HL-60 (cell line): Measurements from ENCODE around the gene RASSF7.

Experiments
- DNase-seq, 2 experiments: peaks; one replicate each; pipeline ENCODE4 v3.0.0-alpha.2; 2010 to 2020; ENCODE audit warnings: low read depth in 1 of 2, low spot score in 1 of 2
- H3K27ac ChIP-seq: fragments of 250-450 bp; sonication (Bioruptor Pico); replicated peaks from 2 replicates; pipeline ENCODE4 v1.5.1; 2020; ENCODE audit warnings: mild to moderate bottlenecking, moderate library complexity
- H3K27me3 ChIP-seq: fragments of 250-450 bp; sonication (Bioruptor Pico); 2 replicates; pipeline ENCODE4 v1.5.1; 2021; ENCODE audit warnings: mild to moderate bottlenecking, moderate library complexity; ENCODE audit not compliant: insufficient read depth, poor library complexity, severe bottlenecking
- H3K4me3 ChIP-seq: replicated peaks from 2 replicates; pipeline ENCODE4 v1.5.1; 2011; ENCODE audit warnings: mild to moderate bottlenecking, control low read depth, low read length; ENCODE audit not compliant: insufficient read depth
- GABPA ChIP-seq: IDR thresholded peaks from 2 replicates; pipeline ENCODE4 v1.6.1; 2012; ENCODE audit warnings: low read depth
- POLR2AphosphoS5 ChIP-seq: IDR thresholded peaks from 2 replicates; pipeline ENCODE4 v1.6.1; 2012; ENCODE audit warnings: low read depth
- REST ChIP-seq: IDR thresholded peaks from 2 replicates; pipeline ENCODE4 v1.6.1; 2012; ENCODE audit warnings: low read depth; ENCODE audit not compliant: insufficient replicate concordance
- SPI1 ChIP-seq: IDR thresholded peaks from 2 replicates; pipeline ENCODE4 v1.6.1; 2012; ENCODE audit warnings: low read depth, mild to moderate bottlenecking, borderline replicate concordance
- TF ChIP-seq, protein P1 (sequence below): IDR thresholded peaks from one replicate; pipeline ENCODE4 v1.5.1; 2011; ENCODE audit warnings: low read length, control low read depth, inconsistent platforms; ENCODE audit not compliant: insufficient read depth

RASSF7 gene

GRCh38 chr11:590997-591396 is 30.2 kb downstream of the RASSF7 start:
- no peak for TF ChIP-seq REST
- TF ChIP-seq SPI1, result no peak
- TF ChIP-seq GABPA, result no peak
- TF ChIP-seq, protein P1, sequence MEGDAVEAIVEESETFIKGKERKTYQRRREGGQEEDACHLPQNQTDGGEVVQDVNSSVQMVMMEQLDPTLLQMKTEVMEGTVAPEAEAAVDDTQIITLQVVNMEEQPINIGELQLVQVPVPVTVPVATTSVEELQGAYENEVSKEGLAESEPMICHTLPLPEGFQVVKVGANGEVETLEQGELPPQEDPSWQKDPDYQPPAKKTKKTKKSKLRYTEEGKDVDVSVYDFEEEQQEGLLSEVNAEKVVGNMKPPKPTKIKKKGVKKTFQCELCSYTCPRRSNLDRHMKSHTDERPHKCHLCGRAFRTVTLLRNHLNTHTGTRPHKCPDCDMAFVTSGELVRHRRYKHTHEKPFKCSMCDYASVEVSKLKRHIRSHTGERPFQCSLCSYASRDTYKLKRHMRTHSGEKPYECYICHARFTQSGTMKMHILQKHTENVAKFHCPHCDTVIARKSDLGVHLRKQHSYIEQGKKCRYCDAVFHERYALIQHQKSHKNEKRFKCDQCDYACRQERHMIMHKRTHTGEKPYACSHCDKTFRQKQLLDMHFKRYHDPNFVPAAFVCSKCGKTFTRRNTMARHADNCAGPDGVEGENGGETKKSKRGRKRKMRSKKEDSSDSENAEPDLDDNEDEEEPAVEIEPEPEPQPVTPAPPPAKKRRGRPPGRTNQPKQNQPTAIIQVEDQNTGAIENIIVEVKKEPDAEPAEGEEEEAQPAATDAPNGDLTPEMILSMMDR, result no peak
- no peak for TF ChIP-seq POLR2AphosphoS5
- DNase-seq, result no peak
- H3K27ac ChIP-seq, result no peak overlapping the region

GRCh38 chr11:592501-592900 is 31.7 kb downstream of the RASSF7 start:
- no peak for DNase-seq
- no peaks in the 10 kb centered on the region for H3K27me3 ChIP-seq
- H3K4me3 ChIP-seq, result no peak overlapping the region
- TF ChIP-seq POLR2AphosphoS5 (no peak), SPI1 (no peak), REST (no peak), GABPA (no peak)
- TF ChIP-seq, protein P1, result no peak
- H3K27ac ChIP-seq, result no peak overlapping the region

More at GRCh38 chr11:590997-591396, 30.2 kb downstream of the RASSF7 start:
- Histone ChIP-seq H3K27me3 (no peaks in the 10 kb centered on the region), H3K4me3 (no peak overlapping the region)

- DNase-seq, result no peak
- no peak for TF ChIP-seq GABPA
- TF ChIP-seq REST, result no peak
- no peak for TF ChIP-seq SPI1
- TF ChIP-seq POLR2AphosphoS5, result no peak
- TF ChIP-seq, protein P1, result no peak
These were observed 32.1 kb downstream of the RASSF7 start for GRCh38 chr11:592918-593317.

More at GRCh38 chr11:592918-593317, 32.1 kb downstream of the RASSF7 start:
- Histone ChIP-seq H3K27ac (no peak overlapping the region), H3K27me3 (no peaks in the 10 kb centered on the region), H3K4me3 (no peak overlapping the region)
